Stimulated activated CD4-positive, alpha-beta T cell treated with anti-CD3 and anti-CD28 coated beads, Interleukin-1b, Interleukin-23, amount 100 ng/mL, for 4 hours (primary cell): ENCODE data around the gene PPID.
"Not testable (repeated sequence)": the region's sequence is repeated elsewhere in the genome, so short reads cannot be mapped to it uniquely, and the experiment has no call there.

Experiments
- DNase-seq, 2 donors: peaks; one replicate each; pipeline ENCODE4 v3.0.0-alpha.2; 2020; ENCODE audit warnings: low read depth in 2 of 2

PPID gene

DNA sequence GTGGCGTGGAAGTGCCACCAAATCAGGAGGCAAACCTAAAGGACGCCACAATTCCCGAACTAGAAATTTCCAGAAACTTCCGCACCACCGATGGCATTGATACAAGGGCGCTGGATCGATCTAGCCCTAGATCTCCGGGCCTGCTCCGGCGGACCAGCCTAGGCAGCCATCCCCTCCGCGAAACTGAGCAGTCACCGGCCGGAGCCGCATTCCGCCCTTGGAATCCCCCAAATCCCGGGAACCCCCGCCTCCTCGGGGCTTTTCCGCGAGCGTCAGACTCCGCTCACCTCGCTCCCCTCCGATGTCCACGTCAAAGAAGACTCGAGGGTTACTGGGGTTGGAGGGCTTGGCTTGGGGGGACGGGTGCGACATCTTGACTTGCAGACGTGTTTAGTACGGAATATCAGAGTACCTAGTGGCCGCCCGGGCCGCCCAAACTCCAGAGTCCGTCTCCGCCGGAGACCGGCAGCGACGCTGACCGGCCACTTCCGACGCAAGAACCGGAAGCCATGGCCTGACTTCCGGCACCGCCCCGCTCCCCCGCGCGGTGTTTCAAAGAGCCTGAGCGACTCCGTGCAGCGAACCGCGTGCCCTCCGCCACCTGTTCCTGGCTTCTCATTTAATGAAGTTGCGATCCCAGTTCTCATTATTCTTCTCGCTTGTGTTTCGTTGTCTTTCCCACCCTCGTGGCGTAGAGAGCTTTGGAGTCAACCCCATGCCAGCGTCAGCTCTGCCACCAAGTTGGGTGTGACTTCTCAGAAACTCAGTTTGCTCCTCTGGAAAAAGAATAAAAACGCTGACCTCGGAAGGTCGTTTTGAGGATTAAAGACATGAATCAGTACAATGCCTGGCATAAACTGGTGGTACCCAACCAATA is at the start of gene PPID:
TSS of gene PPID (minus strand) at position 480 of the 877 bp plus-strand sequence. CDS start at position 372, 108 bp downstream.
- peak; percentile 66 to 80 for DNase-seq

DNA sequence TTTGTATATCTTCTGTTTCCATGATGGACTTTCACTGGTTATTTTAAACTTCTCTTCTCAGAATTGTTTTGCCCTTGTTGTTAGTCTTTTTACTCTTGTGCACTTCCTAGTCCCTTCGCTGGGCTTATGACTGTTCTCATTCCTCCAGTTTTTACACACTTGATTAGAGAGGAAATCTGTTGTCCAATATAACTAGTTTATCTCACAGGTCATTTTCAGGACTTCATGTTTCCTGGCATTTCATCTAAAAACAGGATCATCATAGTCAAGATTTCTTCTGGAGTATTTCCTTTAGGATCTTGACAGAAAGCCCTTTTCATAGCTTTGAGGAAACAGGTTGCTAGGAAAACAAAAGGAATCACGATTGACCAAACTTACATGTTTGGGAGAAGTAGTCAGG is 48.6 kb upstream of the PPID start:
- no peak for DNase-seq

DNA sequence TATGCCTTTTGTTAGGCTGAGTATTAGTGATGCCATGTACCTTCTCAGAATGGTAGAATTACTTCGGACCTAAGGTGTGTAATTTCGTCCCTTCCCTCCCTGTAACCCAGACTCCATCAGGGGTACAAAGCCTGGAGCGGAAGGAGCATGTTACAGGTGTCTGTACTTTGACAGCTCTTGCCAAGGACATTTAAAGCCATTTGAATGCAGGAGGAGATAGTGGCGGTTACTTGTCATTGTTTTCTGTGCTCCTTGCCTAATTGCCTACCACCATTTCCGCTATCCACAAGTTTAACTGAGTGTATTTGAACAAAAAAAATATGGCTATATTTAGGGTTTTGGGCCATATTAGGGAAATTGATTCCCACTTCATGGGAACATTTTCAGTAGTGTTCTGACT is 47.5 kb upstream of the PPID start:
- DNase-seq = no peak

DNA sequence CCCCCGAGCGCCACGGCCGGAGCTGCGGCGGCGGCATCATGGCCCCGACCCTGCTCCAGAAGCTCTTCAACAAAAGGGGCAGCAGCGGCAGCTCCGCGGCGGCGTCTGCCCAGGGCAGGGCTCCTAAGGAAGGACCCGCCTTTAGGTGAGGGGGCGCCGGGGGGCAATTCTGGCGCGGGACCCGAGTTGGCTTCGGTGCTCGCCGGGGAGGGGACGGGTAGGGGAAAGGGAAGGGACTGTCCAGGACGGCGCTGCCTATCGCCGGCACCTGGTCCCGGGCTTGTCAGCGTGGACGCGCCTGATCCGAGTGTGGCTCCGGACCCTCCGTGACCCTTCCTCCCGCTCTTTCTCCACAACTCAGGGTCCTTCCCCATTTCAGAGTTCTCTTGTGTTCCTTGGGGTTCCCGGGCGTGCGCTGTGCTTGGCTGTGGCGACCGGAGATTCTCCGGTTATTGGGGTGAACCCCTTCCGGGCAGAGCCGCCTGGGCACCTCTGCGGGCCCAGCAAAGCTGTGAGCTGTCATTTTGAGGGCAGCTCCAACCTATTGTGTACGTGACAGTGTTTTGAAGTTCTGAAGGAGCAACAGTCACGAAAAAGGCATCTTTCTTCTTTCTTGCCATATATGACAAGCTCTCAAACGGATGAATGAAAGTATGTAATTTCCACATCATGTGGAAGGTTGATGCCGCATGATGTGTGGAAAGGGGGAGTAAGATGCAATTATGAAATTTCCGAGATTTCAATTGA is 46.2 kb upstream of the PPID start:
- peak; percentile 9 to 27 for DNase-seq

DNA sequence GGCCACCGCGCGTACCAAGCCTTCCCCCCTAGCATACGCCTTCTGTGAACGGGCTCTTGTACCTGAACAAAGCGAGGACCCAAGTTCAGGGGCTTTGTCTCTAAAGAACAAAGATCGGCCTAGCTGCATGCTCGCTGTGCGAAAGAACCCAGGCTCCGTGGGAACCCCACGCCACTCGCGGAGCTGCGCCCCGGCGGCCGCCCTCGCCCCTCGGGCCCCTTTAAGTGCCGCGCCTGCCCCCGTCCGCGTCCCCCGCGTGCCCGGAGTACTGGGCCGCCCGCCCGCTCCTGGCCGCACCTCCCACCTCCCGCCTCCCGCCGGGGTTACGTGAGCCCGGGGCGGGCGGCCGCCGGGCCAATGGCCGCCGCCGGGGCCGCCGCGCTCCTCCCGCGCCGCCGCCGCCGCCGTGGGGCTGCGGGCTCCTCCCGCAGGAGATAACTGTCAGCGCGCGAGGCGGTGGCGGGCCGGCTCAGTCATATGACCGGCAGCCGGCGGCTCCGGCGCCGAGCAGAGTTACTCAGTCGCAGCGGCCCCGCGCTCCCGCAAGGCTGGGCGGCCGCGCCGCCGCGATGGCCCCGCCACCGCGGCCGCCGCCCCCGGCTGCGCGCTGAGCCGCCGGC is 45.5 kb upstream of the PPID start, which contains the start of gene FNIP2:
TSS of gene FNIP2 (plus strand) at position 472 of the 620 bp plus-strand sequence. CDS start 187 bp downstream, outside the sequence.
- peak; percentile 41 to 62 for DNase-seq

DNA sequence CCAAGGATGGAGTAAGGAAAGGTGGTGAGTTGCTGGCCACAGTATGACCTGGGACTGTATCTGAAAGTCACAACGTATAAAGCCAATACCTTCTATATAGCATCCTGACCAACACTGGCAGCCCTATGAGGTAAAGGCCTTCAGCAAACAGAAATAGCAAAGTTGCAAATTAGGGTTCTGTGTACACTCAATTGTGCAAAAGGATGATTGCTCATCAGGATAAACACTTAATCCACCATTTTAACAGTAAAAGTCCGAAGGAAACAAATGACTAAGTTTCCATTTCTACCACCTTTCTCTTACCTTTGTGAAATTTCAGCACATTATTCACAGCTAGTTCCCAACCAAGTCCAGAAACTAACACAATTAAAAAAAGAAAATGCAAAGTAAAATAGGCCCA is 44.3 kb upstream of the PPID start:
- DNase-seq = no peak

DNA sequence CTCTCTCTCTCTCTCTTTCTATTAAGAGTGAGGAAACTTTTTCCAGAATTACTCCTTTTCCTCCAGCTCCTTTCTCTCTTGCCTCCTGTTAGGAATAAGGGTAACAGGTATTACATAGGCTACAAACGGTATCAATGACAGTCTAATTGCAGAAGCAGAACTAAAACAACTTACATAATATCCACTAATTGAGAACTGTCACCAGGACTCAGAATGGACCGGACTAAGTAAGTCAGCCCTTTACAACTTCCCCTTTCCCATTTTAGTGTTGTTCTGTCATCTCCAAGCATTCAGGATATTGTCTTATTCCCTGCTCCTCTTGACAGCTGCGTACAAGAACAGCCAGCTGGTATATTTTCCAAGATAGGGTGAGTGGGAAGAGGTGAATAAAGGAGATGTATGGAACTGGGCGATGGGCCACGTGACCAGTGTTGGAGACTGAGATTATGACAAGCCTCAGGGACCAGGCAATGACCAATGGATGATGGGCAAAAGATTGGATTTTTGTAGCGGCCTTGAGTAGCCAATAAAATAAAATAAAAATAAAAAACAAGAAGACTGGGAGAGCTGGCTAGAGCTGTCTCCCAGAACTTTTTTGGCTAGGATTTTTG is 43.3 kb upstream of the PPID start:
- DNase-seq = no peak

DNA sequence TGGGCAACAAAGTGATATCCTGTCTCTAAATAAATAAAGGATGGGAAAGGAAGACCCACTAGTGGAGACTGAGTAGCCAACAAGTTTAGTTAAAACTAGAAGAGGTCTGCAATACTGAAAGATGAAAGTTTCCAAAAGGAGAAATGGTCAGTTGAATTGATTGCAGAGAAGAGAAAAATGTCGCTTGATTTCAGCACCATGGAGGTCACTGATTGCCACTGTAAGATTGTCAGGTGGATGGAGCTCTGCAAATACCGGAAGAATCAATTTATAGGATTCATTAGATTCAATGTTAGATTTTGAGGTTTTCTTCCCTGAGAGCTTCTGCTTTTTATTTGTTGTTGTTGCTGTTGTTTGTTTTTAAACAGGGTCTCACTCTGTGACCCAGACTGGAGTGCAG is 40.3 kb upstream of the PPID start:
- no peak for DNase-seq

DNA sequence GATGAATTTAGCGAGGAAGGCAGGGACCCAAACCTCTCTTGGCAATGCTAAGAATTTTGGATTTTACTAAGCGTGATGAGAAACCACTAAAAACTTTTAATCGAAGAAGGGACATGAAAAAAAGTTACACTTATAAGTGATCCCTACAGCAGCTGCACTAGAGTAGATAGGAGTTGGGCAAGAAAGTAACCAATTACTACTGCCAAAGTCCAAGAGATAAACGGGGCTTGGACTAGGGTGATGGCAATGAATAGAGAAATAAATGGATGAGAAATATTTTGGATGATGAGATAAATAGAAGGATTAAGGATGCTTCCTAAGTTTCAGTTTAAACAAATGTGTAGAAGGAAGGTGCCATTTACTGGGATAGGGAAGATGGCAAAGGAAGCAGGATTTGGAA is 39.4 kb upstream of the PPID start:
- DNase-seq = no peak

DNA sequence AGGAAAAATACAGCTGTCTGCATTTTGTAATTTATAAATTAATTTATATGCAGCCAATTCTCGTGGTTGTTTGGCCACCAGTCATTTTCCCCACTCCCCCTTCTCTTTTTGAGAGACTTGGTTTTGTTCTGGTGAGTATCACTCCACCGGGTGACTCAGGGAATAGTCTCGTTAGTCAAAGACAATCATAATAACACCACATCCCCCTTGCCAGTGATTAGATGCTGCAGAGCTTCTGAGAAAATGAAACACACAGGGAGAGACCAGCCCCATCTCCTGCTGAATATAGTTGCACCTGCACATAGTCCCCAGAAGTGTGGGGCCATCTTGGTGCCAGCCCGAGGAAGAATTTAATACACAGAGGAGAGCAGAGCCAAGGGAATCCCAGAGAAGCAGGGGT is 37.7 kb upstream of the PPID start:
- no peak for DNase-seq

DNA sequence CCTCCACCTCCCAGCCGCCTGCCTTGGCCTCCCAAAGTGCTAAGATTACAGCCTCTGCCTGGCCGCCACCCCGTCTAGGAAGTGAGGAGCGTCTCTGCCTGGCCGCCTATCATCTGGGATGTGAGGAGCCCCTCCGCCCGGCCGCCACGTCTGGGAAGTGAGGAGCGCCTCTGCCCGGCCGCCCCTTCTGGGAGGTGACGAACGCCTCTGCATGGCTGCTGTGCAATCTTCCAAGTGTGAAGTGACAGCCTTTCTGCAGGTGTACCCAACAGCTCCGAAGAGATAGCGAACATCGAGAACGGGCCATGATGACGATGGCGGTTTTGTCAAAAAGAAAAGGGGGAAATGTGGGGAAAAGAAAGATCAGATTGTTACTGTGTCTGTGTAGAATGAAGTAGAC is 36.3 kb upstream of the PPID start:
- not testable (repeated sequence) for DNase-seq

DNA sequence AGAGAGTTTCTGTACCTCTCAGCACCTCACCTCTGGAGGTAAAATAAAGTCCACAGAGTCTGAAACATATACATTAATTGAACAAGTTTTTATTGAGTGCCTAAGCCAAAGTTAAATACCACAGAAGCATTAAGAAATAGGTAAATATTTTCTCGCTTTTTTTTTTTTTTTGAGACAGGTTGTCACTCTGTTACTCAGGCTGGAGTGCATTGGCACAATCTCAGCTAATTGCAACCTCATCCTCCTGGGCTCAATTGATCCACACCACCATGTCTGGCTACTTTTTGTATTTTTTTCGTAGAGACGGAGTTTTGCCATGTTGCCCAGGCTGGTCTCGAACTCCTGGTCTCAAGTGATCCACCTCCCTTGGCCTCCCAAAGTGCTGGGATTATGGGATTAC is 35.5 kb upstream of the PPID start:
- DNase-seq = no peak

DNA sequence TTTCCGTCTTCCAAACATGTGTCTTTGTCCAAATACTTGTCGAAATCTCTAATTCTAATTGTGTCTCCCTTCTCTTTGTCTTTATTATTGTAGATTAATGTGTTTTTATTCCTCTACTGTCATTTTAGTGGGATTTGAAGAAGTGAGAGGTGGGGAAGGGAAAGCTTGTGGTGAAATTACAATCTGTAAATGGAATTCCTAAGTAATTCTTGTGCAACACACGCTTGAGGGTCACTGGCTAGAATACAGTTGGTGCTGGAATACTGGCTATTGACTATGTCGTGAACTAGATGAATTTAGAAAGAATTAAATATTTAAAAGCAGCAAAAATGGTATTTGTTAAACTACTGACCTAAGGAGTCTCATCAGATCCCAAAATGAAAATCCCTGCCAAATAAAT is 34.9 kb upstream of the PPID start:
- no peak for DNase-seq

DNA sequence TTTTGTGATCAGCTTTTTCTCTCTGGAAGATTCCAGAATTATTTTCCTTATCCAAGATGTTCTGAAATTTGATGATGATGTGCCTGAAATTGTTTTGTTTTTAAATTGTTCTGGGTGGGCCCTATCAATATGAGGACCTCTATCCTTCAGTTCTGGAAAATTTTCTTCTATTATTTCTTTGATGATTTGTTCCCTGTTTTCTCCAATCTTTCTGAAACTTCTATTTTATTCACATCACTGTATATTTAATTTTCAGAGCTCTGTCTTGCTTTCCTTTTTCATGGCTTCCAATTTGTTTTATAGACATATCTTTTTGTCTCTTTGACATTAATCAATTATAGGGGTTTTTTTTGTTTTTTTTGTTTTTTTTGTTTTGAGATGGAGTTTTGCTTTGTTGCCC is 33.4 kb upstream of the PPID start:
- no peak for DNase-seq

DNA sequence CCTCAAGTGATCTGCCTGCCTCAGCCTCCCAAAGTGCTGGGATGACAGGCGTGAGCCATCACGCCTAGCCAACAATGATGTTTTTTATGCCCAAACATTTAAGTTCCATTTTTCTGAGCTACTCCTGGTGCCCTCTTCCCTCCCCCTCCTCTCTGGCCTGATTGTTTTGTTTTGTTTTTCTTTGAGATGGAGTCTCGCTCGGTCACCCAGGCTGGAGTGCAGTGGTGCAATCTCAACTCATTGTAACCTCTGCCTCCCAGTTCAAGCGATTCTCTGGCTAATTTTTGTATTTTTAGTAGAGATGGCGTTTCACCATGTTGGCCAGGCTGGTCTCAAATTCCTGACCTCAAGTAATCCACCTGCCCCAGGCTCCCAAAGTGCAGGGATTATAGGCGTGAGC is 32.6 kb upstream of the PPID start:
- not testable (repeated sequence) for DNase-seq

DNA sequence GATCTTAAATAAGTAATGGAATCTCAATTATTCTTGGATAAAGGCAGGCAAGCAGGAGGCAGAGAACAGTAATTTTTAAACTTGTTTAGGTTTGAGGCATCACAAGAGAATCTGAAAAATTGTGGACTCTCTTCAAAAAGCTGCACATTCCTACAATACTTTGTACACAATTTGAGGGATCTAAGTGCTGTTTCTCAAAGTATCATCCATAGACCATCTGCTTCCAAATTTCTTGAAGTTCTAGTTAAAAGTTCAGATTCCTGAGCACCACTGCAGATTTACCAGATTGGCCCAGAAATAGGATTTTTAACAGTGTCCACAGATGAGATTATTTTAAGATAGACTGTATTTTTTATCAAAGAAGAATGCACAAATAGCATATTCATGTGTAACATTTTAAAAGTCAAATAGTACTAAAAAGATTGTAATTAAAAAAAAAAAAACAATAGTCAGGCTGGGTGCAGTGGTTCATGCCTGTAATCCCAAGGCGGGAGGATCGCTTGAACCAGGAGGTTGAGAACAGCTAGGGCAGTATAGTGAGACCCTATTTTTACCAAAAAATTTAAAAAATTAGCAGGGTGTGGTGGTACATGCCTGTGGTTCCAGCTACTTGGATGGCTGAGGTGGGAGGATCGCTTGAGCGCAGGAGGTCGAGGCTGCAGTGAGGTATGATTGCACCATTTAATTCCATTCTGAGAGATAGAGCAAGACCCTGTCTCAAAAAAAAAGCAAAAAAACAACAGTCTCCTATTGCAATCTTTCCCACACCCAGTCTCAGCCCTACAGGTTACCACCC is 31.4 kb upstream of the PPID start:
- DNase-seq = no peak

DNA sequence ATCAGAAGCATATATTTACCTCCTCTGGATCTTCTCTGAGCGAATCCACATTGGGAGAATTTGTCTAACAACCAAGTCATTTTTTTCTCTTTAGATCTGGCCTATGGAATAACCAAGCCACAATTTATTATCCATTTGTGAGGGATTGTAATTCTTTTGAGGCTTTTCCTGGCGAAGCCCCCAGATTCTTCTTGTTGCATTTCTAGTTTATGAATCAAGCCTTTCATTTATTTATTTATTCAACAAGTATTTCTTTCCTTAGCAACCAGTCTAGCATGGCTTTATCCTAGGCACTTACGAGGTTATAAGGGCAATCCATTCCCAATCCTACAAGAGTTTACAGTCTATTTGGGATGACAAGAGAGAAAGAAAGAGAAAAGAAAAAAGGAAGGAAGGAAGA is 27.2 kb upstream of the PPID start:
- DNase-seq = no peak

DNA sequence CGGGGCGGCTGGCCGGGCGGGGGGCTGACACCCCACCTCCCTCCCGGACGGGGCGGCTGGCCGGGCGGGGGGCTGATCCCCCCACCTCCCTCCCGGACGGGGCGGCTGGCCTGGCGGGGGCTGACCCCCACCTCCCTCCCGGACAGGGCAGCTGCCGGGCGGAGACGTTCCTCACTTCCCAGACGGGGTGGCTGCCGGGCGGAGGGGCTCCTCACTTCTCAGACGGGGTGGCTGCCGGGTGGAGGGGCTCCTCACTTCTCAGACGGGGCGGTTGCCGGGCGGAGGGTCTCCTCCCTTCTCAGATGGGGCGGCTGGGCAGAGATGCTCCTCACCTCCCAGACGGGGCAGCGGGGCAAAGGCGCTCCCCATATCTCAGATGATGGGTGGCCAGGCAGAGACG is 23.3 kb upstream of the PPID start:
- DNase-seq = not testable (repeated sequence)

DNA sequence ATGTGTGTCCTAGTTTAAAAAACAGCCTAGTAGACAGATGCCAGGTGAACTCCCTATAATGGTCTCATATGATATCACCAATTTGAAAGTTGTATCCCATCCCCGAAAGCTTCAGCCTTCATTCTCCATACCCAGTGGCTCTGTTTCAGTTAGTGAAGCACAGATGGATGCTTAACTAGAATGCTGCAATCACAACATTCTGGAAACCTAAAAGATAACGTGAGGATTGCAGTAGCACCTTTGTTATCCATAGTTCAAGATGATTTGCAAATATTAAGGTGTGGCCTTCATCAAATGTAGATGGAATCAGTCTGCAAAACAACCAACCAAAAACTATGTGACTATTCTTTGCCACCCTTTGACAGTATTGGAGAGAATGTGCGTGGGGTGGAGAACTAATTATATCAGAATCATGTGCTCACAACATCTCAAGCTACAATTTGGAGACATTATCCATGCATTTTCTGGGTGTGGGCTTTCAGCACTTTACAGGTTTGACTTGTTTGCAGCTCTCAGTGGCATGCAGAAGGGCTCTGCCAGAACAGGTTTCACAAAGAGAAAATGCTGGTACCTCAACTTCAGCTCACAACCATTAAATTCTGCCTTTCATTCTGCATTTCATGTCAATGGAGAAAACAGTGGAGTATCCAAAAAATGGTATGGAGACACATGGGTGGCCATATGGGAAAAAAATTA is 18.3 kb upstream of the PPID start:
- DNase-seq = no peak

DNA sequence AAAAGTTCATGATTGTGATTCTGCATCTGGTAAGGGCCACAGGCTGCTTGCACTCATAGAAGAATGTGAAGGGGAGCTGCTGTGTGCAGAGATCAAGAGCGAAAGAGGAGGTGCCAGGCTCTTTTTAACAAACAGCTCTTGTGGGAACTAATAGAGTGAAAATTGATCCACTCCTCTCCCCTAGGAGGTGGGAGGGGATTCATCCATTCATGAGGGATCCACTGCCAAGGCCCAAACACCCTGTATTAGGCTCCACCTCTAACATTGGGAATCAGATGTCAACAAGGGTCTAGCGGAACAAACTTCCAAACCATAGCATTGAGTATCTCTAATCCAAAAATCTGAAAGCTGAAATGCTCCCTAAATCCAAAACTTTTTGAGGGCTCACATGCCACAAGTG is 16.4 kb upstream of the PPID start:
- no peak for DNase-seq

DNA sequence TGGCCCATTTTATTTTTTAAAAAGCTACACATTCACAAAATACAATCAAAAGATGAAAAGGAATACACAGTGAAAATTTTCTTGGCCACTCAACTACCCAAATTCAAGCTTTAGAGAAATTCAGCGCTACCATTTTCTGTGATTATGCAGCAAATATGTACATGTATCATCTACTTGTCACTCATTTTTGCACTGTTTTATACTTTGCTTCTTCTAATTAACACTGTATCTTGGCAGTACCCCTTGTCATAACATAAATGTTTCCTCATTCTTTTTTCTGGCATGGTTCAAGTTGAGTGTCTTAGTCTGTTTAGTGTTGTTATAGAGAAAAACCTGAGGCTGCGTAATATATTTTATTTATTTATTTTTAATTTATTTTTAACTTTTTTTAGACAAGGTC is 15.7 kb upstream of the PPID start:
- no peak for DNase-seq
